HepG2 (cell line): ENCODE results near the gene RRBP1. TPM values are rescaled to one million over a fixed set of nuclear protein-coding genes. Genes with fewer than 3 reads are reported as not detected.

Source experiments
- FOXC1 ChIP-seq: sonication (generic); formaldehyde crosslinking; IDR thresholded peaks from 2 replicates; pipeline ENCODE4 v1.8.0; 2022; ENCODE audit warnings: mild to moderate bottlenecking, missing genetic modification reagents, borderline replicate concordance
- HDAC1 ChIP-seq: sonication (generic); formaldehyde crosslinking; IDR thresholded peaks from 2 replicates; pipeline ENCODE4 v1.5.1; 2020; ENCODE audit warnings: mild to moderate bottlenecking, missing genetic modification reagents
- HIVEP1 ChIP-seq: sonication (generic); formaldehyde crosslinking; IDR thresholded peaks from 2 replicates; pipeline ENCODE4 v1.4.0; 2020; ENCODE audit warnings: mild to moderate bottlenecking, missing genetic modification reagents
- HNF1A ChIP-seq, 2 experiments: sonication (generic) in 1 of 2; formaldehyde crosslinking in 1 of 2; IDR thresholded peaks; 2 replicates each; pipeline versions ENCODE4 v1.4.0 to v1.6.1; 2016 to 2020; ENCODE audit warnings: borderline replicate concordance in 1 of 2, low read depth in 1 of 2, mild to moderate bottlenecking in 1 of 2, missing genetic modification reagents in 1 of 2
- NKX3-1 ChIP-seq: sonication (generic); formaldehyde crosslinking; IDR thresholded peaks from 2 replicates; pipeline ENCODE4 v1.5.0; 2020; ENCODE audit warnings: missing genetic modification reagents
- RCOR2 ChIP-seq: IDR thresholded peaks from 2 replicates; pipeline ENCODE4 v1.6.1; 2016; ENCODE audit warnings: missing biosample characterization, missing genetic modification reagents
- RFXAP ChIP-seq: sonication (generic); formaldehyde crosslinking; IDR thresholded peaks from 2 replicates; pipeline ENCODE4 v1.4.0; 2020; ENCODE audit warnings: missing genetic modification reagents, borderline replicate concordance
- SMC3 ChIP-seq: IDR thresholded peaks from 2 replicates; pipeline ENCODE4 v1.6.1; 2011; ENCODE audit warnings: low read length, improper control_type of control experiment
- SNRNP70 ChIP-seq: fragments of 200-400 bp; formaldehyde crosslinking; IDR thresholded peaks from 2 replicates; pipeline ENCODE4 v1.6.1; 2017; ENCODE audit warnings: mild to moderate bottlenecking, low read depth, low read length, moderate library complexity
- ZBTB20 ChIP-seq: sonication (generic); formaldehyde crosslinking; IDR thresholded peaks from 2 replicates; pipeline ENCODE4 v1.8.1; 2023; ENCODE audit warnings: missing genetic modification reagents, low read depth, mild to moderate bottlenecking, borderline replicate concordance
- ZFX ChIP-seq: sonication (generic); formaldehyde crosslinking; IDR thresholded peaks from 2 replicates; pipeline ENCODE4 v1.4.0; 2020; ENCODE audit warnings: mild to moderate bottlenecking, low read depth, missing genetic modification reagents, moderate library complexity
- ZNF543 ChIP-seq: sonication (generic); formaldehyde crosslinking; IDR thresholded peaks from 2 replicates; pipeline ENCODE4 v1.4.0; 2020; ENCODE audit warnings: mild to moderate bottlenecking, missing genetic modification reagents
- ZNF550 ChIP-seq: sonication (generic); formaldehyde crosslinking; IDR thresholded peaks from 2 replicates; pipeline ENCODE4 v1.4.0; 2020; ENCODE audit warnings: mild to moderate bottlenecking, missing genetic modification reagents, borderline replicate concordance
- ZNF574 ChIP-seq: sonication (generic); formaldehyde crosslinking; IDR thresholded peaks from 2 replicates; pipeline ENCODE4 v1.4.0; 2020; ENCODE audit warnings: missing genetic modification reagents
- ZNF83 ChIP-seq: sonication (generic); formaldehyde crosslinking; IDR thresholded peaks from 2 replicates; pipeline ENCODE4 v1.4.0; 2020; ENCODE audit warnings: missing genetic modification reagents, mild to moderate bottlenecking, borderline replicate concordance
- polyA plus RNA-seq, 8 experiments: library from polyadenylated mRNA; depleted of rRNA in 3 of 8; stranded (reverse) in 7 of 8; unstranded in 1 of 8; fragments of >200 nt; fragmentation: Illumina TruSeq in 4 of 8; extraction: Trizol in 4 of 8; gene quantifications; 2 replicates each; pipeline versions ENCODE4 v1.2.1 to v1.2.3, GENCODE V29; 2011 to 2016; ENCODE audit warnings: low read depth in 4 of 8, missing spikeins in 1 of 8, mixed read lengths in 1 of 8; ENCODE audit not compliant: insufficient read depth in 1 of 8
- total RNA-seq, 5 experiments: library from RNA; depleted of rRNA; stranded (reverse); fragments of >200 nt; fragmentation: Illumina TruSeq; extraction: Trizol; gene quantifications; 2 replicates each; pipeline ENCODE4 v1.2.3, GENCODE V29; 2016; ENCODE audit warnings: low read depth in 1 of 5

Gene RRBP1
- total and polyA plus RNA-seq, 2 of the 13 experiments (the other 11 are each of a cell fraction or from before 2014, with no cell fraction given): 150 to 222 TPM

- TF ChIP-seq HNF1A (IDR thresholded peaks at IDR 0.05; ENCODE audit: low read depth): peak; percentile 57; the same call in 1 of the 2 replicates
- TF ChIP-seq HNF1A (CRISPR knock-in tag; IDR thresholded peaks at IDR 0.05; ENCODE audit: borderline replicate concordance): no peak; the same call in 1 of the 2 replicates
- peak; percentile 90 for TF ChIP-seq ZBTB20 (CRISPR knock-in tag)
- peak; percentile 91 for TF ChIP-seq FOXC1 (CRISPR knock-in tag)
- TF ChIP-seq ZNF574 (CRISPR knock-in tag): peak; percentile 96
- peak; percentile 75 for TF ChIP-seq SMC3
- TF ChIP-seq RFXAP (CRISPR knock-in tag): peak; percentile 84; the same call in 1 of the 2 replicates
- peak; percentile 84 for TF ChIP-seq ZFX
- TF ChIP-seq ZNF550 (CRISPR knock-in tag): peak; percentile 61; the same call in 1 of the 2 replicates
- TF ChIP-seq ZNF543 (CRISPR knock-in tag): no peak; the same call in 1 of the 2 replicates
- TF ChIP-seq NKX3-1: peak; percentile 45; the same call in 1 of the 2 replicates
- TF ChIP-seq RCOR2: peak; percentile 71
- TF ChIP-seq HIVEP1 (CRISPR knock-in tag): peak; percentile 86
- no peak for TF ChIP-seq SNRNP70
- TF ChIP-seq ZNF83: peak; percentile 82
- TF ChIP-seq HDAC1 (CRISPR knock-in tag): peak; percentile 92
These were observed at the start of gene RRBP1 (continued) for GRCh38 chr20:17682103-17682888.
